ENCODE measurements around the gene APOO.

Gene APOO

GRCh38 chrX:23938690-23939089, 31.0 kb upstream of the APOO start:
- DNase-seq (ENCODE audit: low read depth, low spot score) = no peak
- TF ChIP-seq EZH2 (IDR thresholded peaks at IDR 0.05) = no peak
- TF ChIP-seq FOXP2 (optimal IDR thresholded peaks at IDR 0.05; ENCODE audit: control extremely low read depth, extremely low read length, insufficient read depth) = no peak
- no peak for TF ChIP-seq POLR2AphosphoS5 (IDR thresholded peaks at IDR 0.05; ENCODE audit: borderline replicate concordance, low read depth, low read length)
- Histone ChIP-seq H3K36me3 (ENCODE audit: insufficient read depth, low read length) (no peaks in the 10 kb centered on the region), H3K4me3 (no peak overlapping the region), H3K27ac (peak overlapping the region; percentile 85), H3K9me3 (ENCODE audit: low read depth, low read length) (no peaks in the 10 kb centered on the region), H3K9ac (ENCODE audit: insufficient read length) (no peak overlapping the region)

GRCh38 chrX:23937100-23937499, 29.4 kb upstream of the APOO start:
- DNase-seq (ENCODE audit: low read depth, low spot score) = no peak
- H3K27ac ChIP-seq = no peak overlapping the region
- no peaks in the 10 kb centered on the region for H3K36me3 ChIP-seq (ENCODE audit: insufficient read depth, low read length)
- H3K4me3 ChIP-seq = no peak overlapping the region
- no peaks in the 10 kb centered on the region for H3K9me3 ChIP-seq (ENCODE audit: low read depth, low read length)
- no peak overlapping the region for H3K9ac ChIP-seq (ENCODE audit: insufficient read length)
- TF ChIP-seq POLR2AphosphoS5 (IDR thresholded peaks at IDR 0.05; ENCODE audit: borderline replicate concordance, low read depth, low read length) (no peak), EZH2 (IDR thresholded peaks at IDR 0.05) (no peak), FOXP2 (optimal IDR thresholded peaks at IDR 0.05; ENCODE audit: control extremely low read depth, extremely low read length, insufficient read depth) (no peak)

- H3K36me3 ChIP-seq (ENCODE audit: insufficient read depth, low read length) = no peaks in the 10 kb centered on the region
- H3K9ac ChIP-seq (ENCODE audit: insufficient read length) = no peak overlapping the region
- TF ChIP-seq EZH2 (IDR thresholded peaks at IDR 0.05) (no peak), FOXP2 (optimal IDR thresholded peaks at IDR 0.05; ENCODE audit: control extremely low read depth, extremely low read length, insufficient read depth) (no peak), POLR2AphosphoS5 (IDR thresholded peaks at IDR 0.05; ENCODE audit: borderline replicate concordance, low read depth, low read length) (no peak)
- no peaks in the 10 kb centered on the region for H3K9me3 ChIP-seq (ENCODE audit: low read depth, low read length)
- DNase-seq (ENCODE audit: low read depth, low spot score) = no peak
- H3K27ac ChIP-seq = no peak overlapping the region
- no peak overlapping the region for H3K4me3 ChIP-seq
These were observed 28.4 kb upstream of the APOO start for GRCh38 chrX:23936180-23936579.

- no peak for TF ChIP-seq FOXP2 (optimal IDR thresholded peaks at IDR 0.05; ENCODE audit: control extremely low read depth, extremely low read length, insufficient read depth)
- TF ChIP-seq POLR2AphosphoS5 (IDR thresholded peaks at IDR 0.05; ENCODE audit: borderline replicate concordance, low read depth, low read length) = no peak
- TF ChIP-seq EZH2 (IDR thresholded peaks at IDR 0.05) = no peak
- Histone ChIP-seq H3K4me3 (no peak overlapping the region), H3K9me3 (ENCODE audit: low read depth, low read length) (no peaks in the 10 kb centered on the region), H3K27ac (no peak overlapping the region), H3K9ac (ENCODE audit: insufficient read length) (no peak overlapping the region), H3K36me3 (ENCODE audit: insufficient read depth, low read length) (no peaks in the 10 kb centered on the region)
- DNase-seq (ENCODE audit: low read depth, low spot score) = no peak
These were observed 27.4 kb upstream of the APOO start for GRCh38 chrX:23935106-23935505.

GRCh38 chrX:23932046-23932445, 24.3 kb upstream of the APOO start:
- Histone ChIP-seq H3K9ac (ENCODE audit: insufficient read length) (no peak overlapping the region), H3K36me3 (ENCODE audit: insufficient read depth, low read length) (no peaks in the 10 kb centered on the region), H3K27ac (no peak overlapping the region; the same call in 1 of the 2 replicates), H3K9me3 (ENCODE audit: low read depth, low read length) (no peaks in the 10 kb centered on the region), H3K4me3 (no peak overlapping the region)
- TF ChIP-seq EZH2 (IDR thresholded peaks at IDR 0.05) = no peak
- TF ChIP-seq FOXP2 (optimal IDR thresholded peaks at IDR 0.05; ENCODE audit: control extremely low read depth, extremely low read length, insufficient read depth) = no peak
- TF ChIP-seq POLR2AphosphoS5 (IDR thresholded peaks at IDR 0.05; ENCODE audit: borderline replicate concordance, low read depth, low read length) = no peak
- DNase-seq (ENCODE audit: low read depth, low spot score) = no peak

- no peak for DNase-seq (ENCODE audit: low read depth, low spot score)
- Histone ChIP-seq H3K36me3 (ENCODE audit: insufficient read depth, low read length) (no peaks in the 10 kb centered on the region), H3K9ac (ENCODE audit: insufficient read length) (no peak overlapping the region), H3K9me3 (ENCODE audit: low read depth, low read length) (no peaks in the 10 kb centered on the region), H3K27ac (peak overlapping the region; percentile 31; the same call in 1 of the 2 replicates), H3K4me3 (no peak overlapping the region)
- TF ChIP-seq EZH2 (IDR thresholded peaks at IDR 0.05) (no peak), FOXP2 (optimal IDR thresholded peaks at IDR 0.05; ENCODE audit: control extremely low read depth, extremely low read length, insufficient read depth) (no peak), POLR2AphosphoS5 (IDR thresholded peaks at IDR 0.05; ENCODE audit: borderline replicate concordance, low read depth, low read length) (no peak)
These were observed 23.3 kb upstream of the APOO start for GRCh38 chrX:23930894-23931604.

- H3K27ac ChIP-seq = no peak overlapping the region
- H3K9me3 ChIP-seq (ENCODE audit: low read depth, low read length) = no peaks in the 10 kb centered on the region
- no peak overlapping the region for H3K9ac ChIP-seq (ENCODE audit: insufficient read length)
- no peak overlapping the region for H3K4me3 ChIP-seq
- H3K36me3 ChIP-seq (ENCODE audit: insufficient read depth, low read length) = no peaks in the 10 kb centered on the region
- DNase-seq (ENCODE audit: low read depth, low spot score) = no peak
- TF ChIP-seq EZH2 (IDR thresholded peaks at IDR 0.05) = no peak
- TF ChIP-seq POLR2AphosphoS5 (IDR thresholded peaks at IDR 0.05; ENCODE audit: borderline replicate concordance, low read depth, low read length) = no peak
- no peak for TF ChIP-seq FOXP2 (optimal IDR thresholded peaks at IDR 0.05; ENCODE audit: control extremely low read depth, extremely low read length, insufficient read depth)
These were observed 18.3 kb upstream of the APOO start for GRCh38 chrX:23926015-23926414.

- H3K9me3 ChIP-seq (ENCODE audit: low read depth, low read length) = no peaks in the 10 kb centered on the region
- H3K9ac ChIP-seq (ENCODE audit: insufficient read length) = no peak overlapping the region
- H3K4me3 ChIP-seq = no peak overlapping the region
- DNase-seq (ENCODE audit: low read depth, low spot score) = no peak
- no peak overlapping the region for H3K27ac ChIP-seq
- H3K36me3 ChIP-seq (ENCODE audit: insufficient read depth, low read length) = no peaks in the 10 kb centered on the region
- TF ChIP-seq FOXP2 (optimal IDR thresholded peaks at IDR 0.05; ENCODE audit: control extremely low read depth, extremely low read length, insufficient read depth) = no peak
- TF ChIP-seq POLR2AphosphoS5 (IDR thresholded peaks at IDR 0.05; ENCODE audit: borderline replicate concordance, low read depth, low read length) = no peak
- no peak for TF ChIP-seq EZH2 (IDR thresholded peaks at IDR 0.05)
These were observed 12.1 kb upstream of the APOO start for GRCh38 chrX:23919706-23920320.
